Spleen (tissue), 11 donors: Measurements from ENCODE around the gene PSAT1. TPM values are rescaled to one million over a fixed set of nuclear protein-coding genes. Genes with fewer than 3 reads are reported as not detected.

Experiments used
- DNase-seq: peaks from one replicate; pipeline ENCODE4 v3.0.0-alpha.2; 2020
- H3K27ac ChIP-seq, 8 donors: fragments of 200-600 bp; sonication (generic) in 7 of 8; 1 replicate in 4 of 8; 2 replicates in 4 of 8; pipeline versions ENCODE4 v1.5.0 to v1.8.0; 2016 to 2021; ENCODE audit warnings: inconsistent platforms in 4 of 8, mild to moderate bottlenecking in 4 of 8, moderate library complexity in 1 of 8
- H3K27me3 ChIP-seq, 7 donors: fragments of 200-600 bp; sonication (generic) in 6 of 7; replicated peaks in 1 of 7; 1 replicate in 4 of 7; 2 replicates in 3 of 7; pipeline versions ENCODE4 v1.5.0 to v1.8.0; 2016 to 2021; ENCODE audit warnings: inconsistent platforms in 3 of 7, mild to moderate bottlenecking in 1 of 7
- H3K36me3 ChIP-seq, 6 donors: fragments of 200-600 bp; sonication (generic) in 5 of 6; 1 replicate in 4 of 6; 2 replicates in 2 of 6; pipeline versions ENCODE4 v1.5.0 to v1.8.0; 2016 to 2021; ENCODE audit warnings: inconsistent platforms in 2 of 6
- H3K4me1 ChIP-seq, 6 donors: fragments of 200-600 bp; sonication (generic) in 5 of 6; 1 replicate in 3 of 6; 2 replicates in 3 of 6; pipeline versions ENCODE4 v1.5.0 to v1.8.0; 2016 to 2021; ENCODE audit warnings: inconsistent platforms in 3 of 6
- H3K4me3 ChIP-seq, 8 donors: fragments of 200-600 bp; sonication (generic) in 7 of 8; 1 replicate in 4 of 8; 2 replicates in 4 of 8; pipeline versions ENCODE4 v1.5.0 to v1.8.0; 2016 to 2021; ENCODE audit warnings: inconsistent platforms in 4 of 8, mild to moderate bottlenecking in 4 of 8, moderate library complexity in 2 of 8
- H3K9me3 ChIP-seq, 8 donors: fragments of 200-600 bp; sonication (generic) in 7 of 8; 1 replicate in 4 of 8; 2 replicates in 4 of 8; pipeline versions ENCODE4 v1.5.0 to v1.8.0; 2016 to 2021; ENCODE audit warnings: inconsistent platforms in 4 of 8
- POLR2A ChIP-seq, 3 donors: fragments of 450-650 bp; IDR thresholded peaks; one replicate each; pipeline ENCODE4 v1.5.1; 2017; ENCODE audit warnings: antibody characterized with exemption in 3 of 3, mild to moderate bottlenecking in 1 of 3
- POLR2AphosphoS5 ChIP-seq, 3 donors: sonication (generic); formaldehyde crosslinking; IDR thresholded peaks; one replicate each; pipeline ENCODE4 v1.5.1; 2017; ENCODE audit warnings: antibody characterized with exemption in 3 of 3
- WGBS, 5 donors: extraction: QIAGEN DNeasy Blood & Tissue Kit in 3 of 5; methylation state at CpG; one replicate each; pipeline versions ENCODE4 v1.1.5 to v1.1.7; 2013 to 2018; 5-methylcytosine and 5-hydroxymethylcytosine counted together
- intact Hi-C: fragments of 100-400 bp; cut with DNase I; formaldehyde crosslinking; loops from one replicate; pipeline ENCODE4 v1.15.0; 2023; ENCODE audit warnings: low total_unique reads
- polyA plus RNA-seq, 3 donors: library from polyadenylated mRNA; stranded (reverse); fragments of 200-250 nt; gene quantifications; one replicate each; pipeline ENCODE4 v1.2.1, GENCODE V29; 2013
- total RNA-seq, 7 donors: library from RNA; depleted of rRNA in 3 of 7; stranded (reverse); fragments of >200 nt in 3 of 7; fragmentation: NEBNext Ultra II Directional in 4 of 7; extraction: Animal tissue kit (Norgen Biotek cat#: 25700) in 4 of 7; gene quantifications; one replicate each; pipeline versions ENCODE4 v1.1.0 to v1.2.1, GENCODE V29; 2016 to 2021
- TF ChIP-seq, protein P1 (sequence below), 11 experiments: fragments of 200-600 bp in 7 of 11; fragments of 450-650 bp in 4 of 11; sonication (generic) in 4 of 11; IDR thresholded peaks in 8 of 11; conservative IDR thresholded peaks in 3 of 11; 1 replicate in 7 of 11; 2 replicates in 4 of 11; pipeline versions ENCODE4 v1.4.0 to v1.8.0; 2016 to 2021; ENCODE audit warnings: antibody characterized with exemption in 11 of 11, inconsistent platforms in 4 of 11, mild to moderate bottlenecking in 1 of 11
- donor health status: healthy with polysubstance abuse.
- donor health status: DM: no; HTN: no; CAD: no; lungs with moderate emphysema.
- donor health status: DM: no; HTN: no; CAD: no.
- donor health status: Bipolar disorder and iron deficiency.
- donor health status: healthy.
- donor health status: DM: no; HTN: no; CAD: no.
- donor health status: DM: yes; HTN: yes; CAD: no.

The PSAT1 gene
- total and polyA plus RNA-seq, 10 donors = 2.7 to 14.0 (median 6.6) TPM

DNA sequence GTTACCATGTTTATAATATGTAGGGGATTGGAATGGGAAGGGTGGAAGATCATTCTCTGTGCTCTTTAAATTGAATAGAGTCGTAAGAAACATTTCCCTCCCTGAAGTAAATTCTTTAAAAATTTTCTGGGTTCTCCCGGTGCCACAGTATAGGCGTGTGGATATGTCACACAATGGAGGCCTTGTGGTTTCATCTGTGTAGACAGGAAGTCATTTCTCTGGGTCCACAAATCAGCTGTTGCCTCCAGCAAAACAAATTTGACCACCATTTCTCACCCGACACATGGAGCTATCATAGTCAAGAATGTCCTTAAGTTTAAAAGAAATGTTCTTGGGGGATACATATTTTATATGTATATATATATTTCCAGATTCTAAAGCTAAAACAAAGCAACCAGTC, 43.6 kb upstream of the PSAT1 start:
- no peak overlapping the region for H3K27ac ChIP-seq
- no peak for TF ChIP-seq POLR2A (IDR thresholded peaks at IDR 0.05)
- TF ChIP-seq, protein P1, sequence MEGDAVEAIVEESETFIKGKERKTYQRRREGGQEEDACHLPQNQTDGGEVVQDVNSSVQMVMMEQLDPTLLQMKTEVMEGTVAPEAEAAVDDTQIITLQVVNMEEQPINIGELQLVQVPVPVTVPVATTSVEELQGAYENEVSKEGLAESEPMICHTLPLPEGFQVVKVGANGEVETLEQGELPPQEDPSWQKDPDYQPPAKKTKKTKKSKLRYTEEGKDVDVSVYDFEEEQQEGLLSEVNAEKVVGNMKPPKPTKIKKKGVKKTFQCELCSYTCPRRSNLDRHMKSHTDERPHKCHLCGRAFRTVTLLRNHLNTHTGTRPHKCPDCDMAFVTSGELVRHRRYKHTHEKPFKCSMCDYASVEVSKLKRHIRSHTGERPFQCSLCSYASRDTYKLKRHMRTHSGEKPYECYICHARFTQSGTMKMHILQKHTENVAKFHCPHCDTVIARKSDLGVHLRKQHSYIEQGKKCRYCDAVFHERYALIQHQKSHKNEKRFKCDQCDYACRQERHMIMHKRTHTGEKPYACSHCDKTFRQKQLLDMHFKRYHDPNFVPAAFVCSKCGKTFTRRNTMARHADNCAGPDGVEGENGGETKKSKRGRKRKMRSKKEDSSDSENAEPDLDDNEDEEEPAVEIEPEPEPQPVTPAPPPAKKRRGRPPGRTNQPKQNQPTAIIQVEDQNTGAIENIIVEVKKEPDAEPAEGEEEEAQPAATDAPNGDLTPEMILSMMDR (IDR thresholded peaks at IDR 0.05 in 8 of 11, conservative IDR thresholded peaks at IDR 0.05 in 3 of 11) = no peak
- TF ChIP-seq POLR2AphosphoS5 (IDR thresholded peaks at IDR 0.05) = no peak
- no peak for DNase-seq
- intact Hi-C loops = no loop called here
- no peaks in the 10 kb centered on the region for H3K27me3 ChIP-seq
- 68 to 82% (median 70%) methylated on average over 4 of the region's 4 CpGs for WGBS, 5 donors
- H3K36me3 ChIP-seq = peaks cover 0 to 88% (median 13%) of the 10 kb centered on the region in 6 donors
- no peak overlapping the region for H3K4me3 ChIP-seq
- H3K4me1 ChIP-seq = no peaks in the 10 kb centered on the region
- H3K9me3 ChIP-seq = no peaks in the 10 kb centered on the region

DNA sequence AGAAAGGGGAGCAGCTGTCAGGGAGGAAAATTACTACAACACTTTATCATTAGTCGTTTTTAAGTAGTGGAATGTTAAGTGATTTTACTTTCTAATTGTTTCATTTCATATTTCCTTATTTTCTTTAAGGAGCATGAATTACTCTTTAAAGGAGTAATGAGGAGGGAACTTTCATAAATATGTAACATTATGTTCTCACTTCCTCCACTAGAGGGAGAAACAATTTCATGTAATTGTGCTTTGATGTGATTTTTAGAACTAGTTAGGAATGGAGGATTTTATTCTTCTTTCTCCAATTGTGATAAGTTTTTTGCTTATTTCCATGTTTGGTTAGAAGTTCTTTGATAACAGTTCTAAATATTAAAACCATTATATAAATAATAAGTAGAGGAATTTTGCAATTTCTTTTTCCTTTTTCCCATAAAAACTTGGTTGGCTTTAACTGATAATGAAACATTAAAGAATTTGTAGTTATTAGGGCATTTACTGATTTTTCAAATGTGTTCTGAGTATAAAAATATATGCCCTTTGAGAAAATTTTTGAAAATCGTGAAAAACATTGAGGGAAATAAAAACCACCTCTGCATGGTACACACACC, 35.4 kb upstream of the PSAT1 start:
- Histone ChIP-seq H3K36me3 (peaks cover 0 to 40% (median 15%) of the 10 kb centered on the region in 6 donors), H3K27me3 (no peaks in the 10 kb centered on the region), H3K4me1 (no peaks in the 10 kb centered on the region), H3K9me3 (no peaks in the 10 kb centered on the region), H3K27ac (no peak overlapping the region), H3K4me3 (no peak overlapping the region)
- intact Hi-C loops = loop anchor here (5.0 kb wide), 1 partner anchor 111 kb away; no protein-coding TSS in a partner anchor
- no peak for TF ChIP-seq POLR2AphosphoS5 (IDR thresholded peaks at IDR 0.05)
- TF ChIP-seq, protein P1 (IDR thresholded peaks at IDR 0.05 in 8 of 11, conservative IDR thresholded peaks at IDR 0.05 in 3 of 11) = peak in 10 of 11 experiments; percentile 11 to 64 (median 60)
- DNase-seq = no peak
- WGBS, 5 donors = 46 to 56% (median 54%) methylated on average over 2 of the region's 2 CpGs

DNA sequence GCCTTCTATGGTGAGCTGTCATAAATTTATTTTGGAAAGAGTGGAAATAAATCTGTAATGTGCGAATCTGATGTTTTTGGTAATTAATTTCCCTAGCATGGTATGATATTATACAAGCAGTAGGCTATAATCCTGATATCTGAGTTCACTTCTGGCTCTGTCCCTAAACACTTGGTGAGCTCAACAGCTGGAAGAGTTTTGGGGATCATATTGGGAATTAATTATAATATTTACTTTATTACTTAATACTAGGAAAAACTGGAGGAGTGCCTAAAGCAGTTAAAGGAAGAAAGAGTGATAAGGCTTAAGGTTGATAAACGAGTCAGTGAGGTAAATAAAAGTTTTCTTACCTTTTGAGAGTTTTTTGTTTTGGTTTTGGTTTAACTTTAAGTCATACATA, 34.3 kb upstream of the PSAT1 start:
- intact Hi-C loops = loop anchor here (5.0 kb wide), 1 partner anchor 110 kb away; no protein-coding TSS in a partner anchor
- DNase-seq = no peak
- no peaks in the 10 kb centered on the region for H3K27me3 ChIP-seq
- H3K9me3 ChIP-seq = no peaks in the 10 kb centered on the region
- H3K27ac ChIP-seq = no peak overlapping the region
- 79 to 95% (median 87%) methylated on average over 2 of the region's 2 CpGs for WGBS, 5 donors
- H3K36me3 ChIP-seq = peaks cover 0 to 44% (median 26%) of the 10 kb centered on the region in 6 donors
- H3K4me3 ChIP-seq = no peak overlapping the region
- TF ChIP-seq POLR2AphosphoS5 (IDR thresholded peaks at IDR 0.05) (no peak), POLR2A (IDR thresholded peaks at IDR 0.05) (no peak)
- TF ChIP-seq, protein P1 (IDR thresholded peaks at IDR 0.05 in 8 of 11, conservative IDR thresholded peaks at IDR 0.05 in 3 of 11) = no peak
- no peaks in the 10 kb centered on the region for H3K4me1 ChIP-seq

DNA sequence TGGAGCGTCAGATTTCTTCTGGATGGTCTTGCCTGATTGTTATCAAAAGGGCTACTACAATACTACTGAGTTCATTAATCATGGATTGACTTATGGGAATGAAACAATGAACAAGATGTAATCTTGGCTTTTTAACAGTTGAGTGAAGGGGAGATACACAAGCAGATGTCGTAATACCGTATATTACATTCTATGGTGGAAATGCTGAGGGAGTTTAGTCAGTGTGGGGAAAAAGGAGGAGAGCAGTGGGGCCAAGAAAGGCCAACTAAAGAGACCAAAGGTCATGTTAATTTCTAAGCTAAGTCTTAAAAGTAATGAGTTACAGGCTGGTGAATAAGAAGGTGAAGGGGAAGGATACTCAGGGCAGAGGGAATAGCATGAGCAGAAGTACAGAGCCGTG, 29.0 kb upstream of the PSAT1 start:
- WGBS, 5 donors = 94 to 98% (median 95%) methylated on average over 4 of the region's 4 CpGs
- Histone ChIP-seq H3K4me1 (no peaks in the 10 kb centered on the region), H3K36me3 (peaks cover 0 to 83% (median 44%) of the 10 kb centered on the region in 6 donors), H3K4me3 (no peak overlapping the region), H3K27me3 (no peaks in the 10 kb centered on the region), H3K9me3 (no peaks in the 10 kb centered on the region), H3K27ac (no peak overlapping the region)
- TF ChIP-seq, protein P1 (IDR thresholded peaks at IDR 0.05 in 8 of 11, conservative IDR thresholded peaks at IDR 0.05 in 3 of 11) = no peak
- TF ChIP-seq POLR2A (IDR thresholded peaks at IDR 0.05) = no peak
- no peak for TF ChIP-seq POLR2AphosphoS5 (IDR thresholded peaks at IDR 0.05)
- no peak for DNase-seq
- intact Hi-C loops = no loop called here
